Progenitor cell of endocrine pancreas (in vitro differentiated cells): Measurements from ENCODE around the gene XCR1. TPM values are rescaled to one million over a fixed set of nuclear protein-coding genes. Genes with fewer than 3 reads are reported as not detected.

Experiments
- DNase-seq: peaks from one replicate; pipeline ENCODE4 v3.0.0; 2021; ENCODE audit warnings: low spot score; ENCODE audit not compliant: unreplicated experiment
- H3K27ac Mint-ChIP-seq: 2 replicates; pipeline ENCODE4 v1.8.0; 2021; ENCODE audit warnings: mild to moderate bottlenecking, moderate library complexity, mixed read lengths
- H3K27me3 Mint-ChIP-seq: 2 replicates; pipeline ENCODE4 v1.8.0; 2021; ENCODE audit warnings: mixed read lengths
- H3K36me3 Mint-ChIP-seq: 2 replicates; pipeline ENCODE4 v1.8.0; 2022; ENCODE audit warnings: mixed read lengths; ENCODE audit not compliant: insufficient read depth
- H3K4me1 Mint-ChIP-seq: 2 replicates; pipeline ENCODE4 v1.8.0; 2021; ENCODE audit warnings: low read depth, mixed read lengths
- H3K4me3 Mint-ChIP-seq: 2 replicates; pipeline ENCODE4 v1.8.0; 2021; ENCODE audit warnings: low read depth, mild to moderate bottlenecking, moderate library complexity, mixed read lengths
- H3K9me3 Mint-ChIP-seq: 2 replicates; pipeline ENCODE4 v1.8.0; 2021; ENCODE audit warnings: low read depth, mixed read lengths
- total RNA-seq: library from RNA; stranded (reverse); gene quantifications from 2 replicates; pipeline ENCODE4 v1.2.1, GENCODE V29; 2021
- TF ChIP-seq, protein P1 (sequence below): fragments of 200-600 bp; sonication (generic); IDR thresholded peaks from one replicate; pipeline ENCODE4 v1.5.0; 2021; ENCODE audit warnings: antibody characterized with exemption, mild to moderate bottlenecking; ENCODE audit not compliant: unreplicated experiment

Gene XCR1
- total RNA-seq, 1 donor from 2014 or later = not detected

DNA sequence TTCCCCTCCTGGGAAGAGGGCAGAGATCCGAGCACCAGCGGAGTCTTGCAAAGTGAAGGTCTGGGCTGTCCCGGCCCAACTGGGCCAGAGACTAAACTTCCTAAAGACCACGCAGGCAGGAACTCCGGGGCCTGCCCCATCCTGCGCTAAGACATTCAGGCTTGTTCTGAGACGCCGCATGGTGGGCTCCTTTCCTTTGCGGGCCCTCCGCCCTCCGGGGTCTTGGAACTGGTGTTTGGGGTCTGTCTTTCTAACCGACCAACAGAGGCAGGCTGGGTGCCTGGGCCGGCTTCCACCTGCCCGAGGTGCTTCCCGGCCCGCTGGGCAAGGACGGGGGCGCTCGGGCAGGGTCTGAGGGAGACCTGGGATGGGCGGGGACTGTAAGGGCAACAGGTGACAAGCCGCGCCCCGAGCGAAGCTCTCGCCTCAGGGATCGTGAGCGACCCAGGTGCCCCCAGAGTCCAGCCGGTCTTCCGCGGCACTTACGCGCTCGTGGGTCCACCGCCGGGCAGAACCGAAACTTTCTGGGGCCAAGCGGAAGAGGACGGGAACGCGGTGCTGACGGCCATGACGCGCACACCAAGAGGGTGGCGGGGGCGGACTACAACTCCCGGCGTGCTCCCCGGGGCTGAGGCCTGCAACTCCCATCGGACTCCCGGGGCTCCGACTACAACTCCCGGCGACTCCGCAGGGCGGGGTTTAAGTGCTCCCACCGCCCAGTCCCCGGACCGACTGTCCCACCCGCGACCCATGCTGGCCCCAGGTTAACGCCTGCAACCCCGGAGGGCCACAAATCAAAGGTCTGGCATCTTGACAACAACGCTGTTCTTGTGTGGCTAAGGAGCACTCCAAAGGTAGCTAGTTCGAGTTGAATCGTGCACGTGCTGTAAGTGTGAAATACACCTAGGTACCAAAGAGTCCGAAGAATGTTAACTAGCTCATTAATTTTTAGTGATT is 31.8 kb downstream of the XCR1 start, which contains the start of gene FYCO1:
Gene FYCO1 (minus strand): TSS at position 589 of the 957 bp plus-strand sequence. CDS start 10,914 bp downstream, outside the sequence.
- H3K36me3 Mint-ChIP-seq = no peaks in the 10 kb centered on the region
- H3K27ac Mint-ChIP-seq = peak within 1 kb of the TSS; percentile 95
- TF ChIP-seq, protein P1, sequence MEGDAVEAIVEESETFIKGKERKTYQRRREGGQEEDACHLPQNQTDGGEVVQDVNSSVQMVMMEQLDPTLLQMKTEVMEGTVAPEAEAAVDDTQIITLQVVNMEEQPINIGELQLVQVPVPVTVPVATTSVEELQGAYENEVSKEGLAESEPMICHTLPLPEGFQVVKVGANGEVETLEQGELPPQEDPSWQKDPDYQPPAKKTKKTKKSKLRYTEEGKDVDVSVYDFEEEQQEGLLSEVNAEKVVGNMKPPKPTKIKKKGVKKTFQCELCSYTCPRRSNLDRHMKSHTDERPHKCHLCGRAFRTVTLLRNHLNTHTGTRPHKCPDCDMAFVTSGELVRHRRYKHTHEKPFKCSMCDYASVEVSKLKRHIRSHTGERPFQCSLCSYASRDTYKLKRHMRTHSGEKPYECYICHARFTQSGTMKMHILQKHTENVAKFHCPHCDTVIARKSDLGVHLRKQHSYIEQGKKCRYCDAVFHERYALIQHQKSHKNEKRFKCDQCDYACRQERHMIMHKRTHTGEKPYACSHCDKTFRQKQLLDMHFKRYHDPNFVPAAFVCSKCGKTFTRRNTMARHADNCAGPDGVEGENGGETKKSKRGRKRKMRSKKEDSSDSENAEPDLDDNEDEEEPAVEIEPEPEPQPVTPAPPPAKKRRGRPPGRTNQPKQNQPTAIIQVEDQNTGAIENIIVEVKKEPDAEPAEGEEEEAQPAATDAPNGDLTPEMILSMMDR = no peak
- peaks cover 5% of the 10 kb centered on the region for H3K4me1 Mint-ChIP-seq
- H3K4me3 Mint-ChIP-seq = peak within 1 kb of the TSS; percentile 88
- no peaks in the 10 kb centered on the region for H3K9me3 Mint-ChIP-seq
- peaks cover 19% of the 10 kb centered on the region for H3K27me3 Mint-ChIP-seq
- peak; percentile 78 for DNase-seq

DNA sequence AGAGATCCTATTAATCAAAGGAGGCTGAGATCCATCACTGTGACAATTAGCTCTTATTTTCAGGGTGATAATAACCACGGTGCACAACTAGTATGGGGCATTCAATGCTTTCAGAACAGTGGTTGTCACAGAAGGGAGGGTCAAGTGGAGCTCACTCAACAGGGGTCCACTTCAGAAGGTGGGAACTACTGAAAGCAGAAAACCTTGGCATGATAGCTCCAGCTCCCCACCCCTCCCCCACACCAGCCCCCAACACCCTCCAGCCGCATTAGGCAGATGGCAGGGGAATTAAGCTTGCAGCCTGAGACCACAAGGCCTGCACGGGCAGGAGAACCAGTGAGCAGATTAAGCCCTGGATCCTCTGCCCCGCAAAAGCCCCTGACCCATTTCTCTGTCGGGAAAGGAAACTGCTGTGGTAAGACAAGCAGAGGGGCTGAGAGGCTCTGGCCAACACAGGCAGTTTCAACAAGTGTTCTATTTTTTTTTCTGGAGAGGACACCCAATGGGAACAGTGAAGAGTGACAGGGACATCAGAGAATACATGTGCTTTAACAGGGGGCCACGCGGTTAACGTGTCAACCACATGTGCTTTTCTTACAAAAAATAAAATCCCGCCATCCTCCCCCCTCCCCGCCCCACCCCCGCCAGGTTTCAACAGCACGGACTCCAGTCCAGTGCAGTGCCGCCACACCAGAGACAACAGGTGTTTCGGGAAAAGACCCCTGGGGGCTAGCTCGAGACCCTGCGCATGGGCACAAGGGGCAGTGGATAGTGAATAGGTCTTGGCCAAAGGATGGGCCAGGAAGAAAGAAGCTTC is 32.7 kb downstream of the XCR1 start:
- Mint-ChIP-seq H3K36me3 (no peaks in the 10 kb centered on the region), H3K4me3 (peak overlapping the region; percentile 88), H3K27me3 (peaks cover 18% of the 10 kb centered on the region), H3K4me1 (peaks cover 5% of the 10 kb centered on the region), H3K27ac (peak overlapping the region; percentile 89), H3K9me3 (no peaks in the 10 kb centered on the region)
- no peak for DNase-seq
- TF ChIP-seq, protein P1 = no peak

DNA sequence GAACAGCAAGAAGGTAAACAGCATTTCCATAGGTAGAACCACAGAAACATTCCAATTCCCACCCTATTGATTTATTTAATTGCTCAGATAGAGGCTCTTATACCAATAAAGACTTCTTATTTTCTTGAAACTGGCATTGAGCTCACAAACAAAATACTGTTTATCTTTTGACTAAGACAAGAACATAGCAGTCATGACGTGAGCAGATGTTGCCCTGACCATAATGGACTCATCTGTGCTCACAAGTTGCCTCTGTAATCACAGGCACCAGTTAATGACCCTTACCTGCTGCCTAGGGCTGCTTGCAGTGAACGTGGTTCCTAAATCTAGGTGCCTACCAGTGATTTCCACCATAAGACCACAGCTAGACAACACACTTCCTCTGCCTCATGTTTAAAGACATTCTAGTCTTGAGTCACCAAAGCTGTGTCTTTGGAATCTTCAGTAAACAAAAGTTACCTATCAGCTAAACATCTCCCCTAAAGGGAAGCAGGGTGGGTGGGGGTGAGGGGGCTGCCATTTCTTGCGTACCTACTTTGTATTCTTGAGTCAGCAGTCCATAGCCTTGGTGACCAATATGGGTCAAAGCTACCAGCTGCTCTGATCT is 33.8 kb downstream of the XCR1 start:
- TF ChIP-seq, protein P1 = no peak
- Mint-ChIP-seq H3K27me3 (peaks cover 11% of the 10 kb centered on the region), H3K27ac (peak overlapping the region; percentile 33), H3K9me3 (no peaks in the 10 kb centered on the region), H3K4me1 (peaks cover 6% of the 10 kb centered on the region), H3K4me3 (peak overlapping the region; percentile 38), H3K36me3 (no peaks in the 10 kb centered on the region)
- no peak for DNase-seq

DNA sequence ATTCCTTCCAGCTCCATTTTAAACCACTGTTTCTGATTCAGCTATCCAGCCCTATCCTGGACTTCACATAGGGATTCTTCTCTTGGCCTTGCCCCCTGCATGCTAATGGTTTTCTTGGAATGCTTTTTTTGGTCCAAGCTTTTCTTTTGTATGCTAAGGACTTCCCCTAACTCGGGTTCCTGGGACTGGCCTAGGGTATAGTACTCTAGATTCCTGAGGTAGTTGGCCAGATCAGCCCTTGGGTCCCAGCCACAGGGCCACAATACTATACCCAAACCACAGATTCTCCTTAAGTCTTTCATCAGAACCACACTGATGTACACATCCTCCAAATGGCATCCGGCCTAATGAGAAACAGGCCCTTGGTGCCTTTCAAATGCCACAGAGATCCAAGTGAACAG is 34.5 kb downstream of the XCR1 start:
- Mint-ChIP-seq H3K4me1 (peaks cover 12% of the 10 kb centered on the region), H3K27me3 (peaks cover 6% of the 10 kb centered on the region), H3K27ac (no peak overlapping the region), H3K36me3 (no peaks in the 10 kb centered on the region), H3K9me3 (no peaks in the 10 kb centered on the region), H3K4me3 (no peak overlapping the region)
- TF ChIP-seq, protein P1 = no peak
- no peak for DNase-seq
